Stomach (tissue), 4 donors: Measurements from ENCODE around the gene OR9A2.

ENCODE experiments used
- EP300 ChIP-seq: sonication (generic); formaldehyde crosslinking; IDR thresholded peaks from one replicate; pipeline ENCODE4 v1.6.1; 2017; ENCODE audit warnings: antibody characterized with exemption
- POLR2A ChIP-seq, 4 donors: fragments of 450-650 bp; IDR thresholded peaks; one replicate each; pipeline ENCODE4 v1.6.1; 2016; ENCODE audit warnings: antibody characterized with exemption in 4 of 4, control low read depth in 2 of 4, mild to moderate bottlenecking in 1 of 4, moderate library complexity in 1 of 4
- POLR2AphosphoS5 ChIP-seq, 3 donors: sonication (generic); formaldehyde crosslinking; IDR thresholded peaks; one replicate each; pipeline ENCODE4 v1.6.1; 2016; ENCODE audit warnings: antibody characterized with exemption in 3 of 3
- TF ChIP-seq, protein P1 (sequence below), 7 experiments: fragments of 450-650 bp in 4 of 7; fragments of 200-600 bp in 3 of 7; sonication (generic) in 3 of 7; IDR thresholded peaks; one replicate each; pipeline ENCODE4 v1.5.1; 2016 to 2019; ENCODE audit warnings: antibody characterized with exemption in 7 of 7, control low read depth in 2 of 7, mild to moderate bottlenecking in 1 of 7

DNA sequence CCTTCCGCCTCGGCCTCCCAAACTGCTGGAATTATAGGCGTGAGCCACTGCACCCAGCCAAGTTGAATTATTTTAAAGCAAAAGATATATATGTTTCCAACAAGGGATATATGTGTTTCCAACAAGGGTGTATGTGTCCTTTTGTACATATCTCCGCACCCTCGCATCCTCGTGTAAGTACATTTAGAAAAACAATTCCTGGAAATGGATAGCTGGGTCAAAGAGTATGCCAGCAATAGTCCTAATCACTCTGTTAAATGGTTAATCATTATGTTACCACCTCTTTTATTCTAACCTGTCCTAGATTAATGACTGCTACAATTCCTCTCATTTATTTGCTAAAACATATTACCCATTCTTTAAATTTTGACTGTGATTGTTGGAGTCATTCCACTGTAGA, 28.0 kb downstream of the OR9A2 start:
- TF ChIP-seq, protein P1, sequence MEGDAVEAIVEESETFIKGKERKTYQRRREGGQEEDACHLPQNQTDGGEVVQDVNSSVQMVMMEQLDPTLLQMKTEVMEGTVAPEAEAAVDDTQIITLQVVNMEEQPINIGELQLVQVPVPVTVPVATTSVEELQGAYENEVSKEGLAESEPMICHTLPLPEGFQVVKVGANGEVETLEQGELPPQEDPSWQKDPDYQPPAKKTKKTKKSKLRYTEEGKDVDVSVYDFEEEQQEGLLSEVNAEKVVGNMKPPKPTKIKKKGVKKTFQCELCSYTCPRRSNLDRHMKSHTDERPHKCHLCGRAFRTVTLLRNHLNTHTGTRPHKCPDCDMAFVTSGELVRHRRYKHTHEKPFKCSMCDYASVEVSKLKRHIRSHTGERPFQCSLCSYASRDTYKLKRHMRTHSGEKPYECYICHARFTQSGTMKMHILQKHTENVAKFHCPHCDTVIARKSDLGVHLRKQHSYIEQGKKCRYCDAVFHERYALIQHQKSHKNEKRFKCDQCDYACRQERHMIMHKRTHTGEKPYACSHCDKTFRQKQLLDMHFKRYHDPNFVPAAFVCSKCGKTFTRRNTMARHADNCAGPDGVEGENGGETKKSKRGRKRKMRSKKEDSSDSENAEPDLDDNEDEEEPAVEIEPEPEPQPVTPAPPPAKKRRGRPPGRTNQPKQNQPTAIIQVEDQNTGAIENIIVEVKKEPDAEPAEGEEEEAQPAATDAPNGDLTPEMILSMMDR (IDR thresholded peaks at IDR 0.05) = no peak
- TF ChIP-seq POLR2A (IDR thresholded peaks at IDR 0.05) (no peak), POLR2AphosphoS5 (IDR thresholded peaks at IDR 0.05) (no peak), EP300 (no peak)
